Measurements from ENCODE around the gene CPNE1. TPM values are rescaled to one million over a fixed set of nuclear protein-coding genes. Genes with fewer than 3 reads are reported as not detected.

Gene CPNE1
- total RNA-seq, 1 experiment from 2014 or later = 505 TPM

DNA sequence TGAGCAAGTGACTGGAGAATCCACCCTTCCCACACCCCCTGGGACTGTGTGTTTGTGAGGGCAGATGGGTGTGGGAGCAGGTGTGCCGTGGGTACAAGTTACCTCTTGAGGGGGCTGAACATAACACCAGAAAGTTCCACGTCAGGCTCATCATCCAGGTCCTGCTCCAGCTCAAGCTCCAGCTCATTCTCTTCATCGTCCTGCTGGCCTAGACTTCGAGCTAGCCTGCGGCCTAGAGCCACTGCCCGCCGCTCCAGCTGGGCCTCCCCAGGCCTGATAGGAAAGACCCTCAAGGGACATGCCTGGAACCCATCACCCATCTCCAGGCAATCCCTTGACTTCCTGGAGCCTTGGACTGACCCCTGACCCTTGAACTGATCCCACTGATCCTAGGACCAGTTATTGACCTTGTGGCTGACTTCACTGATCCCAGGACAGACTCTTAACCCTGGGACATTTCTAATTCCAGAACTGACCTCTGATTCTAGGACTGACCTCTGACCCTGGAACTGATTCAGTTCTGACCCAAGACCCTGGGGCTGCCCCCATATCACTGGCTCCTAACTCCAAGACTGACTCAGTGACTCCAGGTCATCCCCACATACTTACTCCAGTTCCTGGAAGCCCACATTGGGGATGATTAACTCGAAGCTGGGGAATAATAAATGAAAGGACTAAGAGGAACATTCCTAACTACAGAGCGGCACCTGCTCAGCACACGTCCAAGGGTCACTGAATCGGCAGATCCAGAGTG is 60.8 kb downstream of the CPNE1 start:
- no peak for TF ChIP-seq CTCF (IDR thresholded peaks at IDR 0.05; ENCODE audit: unreplicated experiment)
- no peak for DNase-seq
- H3K9me3 Mint-ChIP-seq (ENCODE audit: low read depth, unreplicated experiment) = no peaks in the 10 kb centered on the region
- H3K36me3 Mint-ChIP-seq (ENCODE audit: insufficient read depth, unreplicated experiment) = peaks cover 54% of the 10 kb centered on the region
- no peak overlapping the region for H3K27ac Mint-ChIP-seq (ENCODE audit: unreplicated experiment)
- peaks cover 46% of the 10 kb centered on the region for H3K4me1 Mint-ChIP-seq (ENCODE audit: low read depth, unreplicated experiment)
- H3K27me3 Mint-ChIP-seq (ENCODE audit: unreplicated experiment) = no peaks in the 10 kb centered on the region
- BruUV-seq (replicated peaks) = no TSS peak
- intact Hi-C loops (cut with micrococcal nuclease; ENCODE audit: unreplicated experiment) = no loop called here
- no peak overlapping the region for H3K4me3 Mint-ChIP-seq (ENCODE audit: low read depth, unreplicated experiment)
- CTCF ChIA-PET = interaction anchor here (0.6 to 1.3 kb wide), 7 partner anchors 12 to 87 kb away, joined by 3 to 14 read pairs (median 4); partner anchors contain the start of gene SPAG4

GRCh38 chr20:35602851-35603495 is 61.7 kb downstream of the CPNE1 start:
- no peak for TF ChIP-seq CTCF (IDR thresholded peaks at IDR 0.05; ENCODE audit: unreplicated experiment)
- CTCF ChIA-PET = interaction anchor here (0.6 to 0.8 kb wide), 2 partner anchors 11 to 13 kb away, joined by 4 to 9 read pairs; partner anchors contain the start of gene SPAG4
- no peak for DNase-seq
- Mint-ChIP-seq H3K27me3 (ENCODE audit: unreplicated experiment) (no peaks in the 10 kb centered on the region), H3K27ac (ENCODE audit: unreplicated experiment) (no peak overlapping the region), H3K36me3 (ENCODE audit: insufficient read depth, unreplicated experiment) (peaks cover 47% of the 10 kb centered on the region), H3K4me3 (ENCODE audit: low read depth, unreplicated experiment) (no peak overlapping the region), H3K9me3 (ENCODE audit: low read depth, unreplicated experiment) (no peaks in the 10 kb centered on the region), H3K4me1 (ENCODE audit: low read depth, unreplicated experiment) (peaks cover 37% of the 10 kb centered on the region)
- no TSS peak for BruUV-seq (replicated peaks)
- intact Hi-C loops (cut with micrococcal nuclease; ENCODE audit: unreplicated experiment) = no loop called here

- intact Hi-C loops (cut with micrococcal nuclease; ENCODE audit: unreplicated experiment) = no loop called here
- Mint-ChIP-seq H3K9me3 (ENCODE audit: low read depth, unreplicated experiment) (no peaks in the 10 kb centered on the region), H3K27ac (ENCODE audit: unreplicated experiment) (no peak overlapping the region), H3K4me1 (ENCODE audit: low read depth, unreplicated experiment) (peaks cover 36% of the 10 kb centered on the region), H3K36me3 (ENCODE audit: insufficient read depth, unreplicated experiment) (peaks cover 37% of the 10 kb centered on the region), H3K4me3 (ENCODE audit: low read depth, unreplicated experiment) (no peak overlapping the region), H3K27me3 (ENCODE audit: unreplicated experiment) (no peaks in the 10 kb centered on the region)
- no peak for TF ChIP-seq CTCF (IDR thresholded peaks at IDR 0.05; ENCODE audit: unreplicated experiment)
- DNase-seq = no peak
- CTCF ChIA-PET = interaction anchor here (0.6 kb wide), 1 partner anchor 183 kb away, joined by 5 read pairs; no protein-coding TSS in a partner anchor
- no TSS peak for BruUV-seq (replicated peaks)
These were observed 62.7 kb downstream of the CPNE1 start for GRCh38 chr20:35601990-35602389.

DNA sequence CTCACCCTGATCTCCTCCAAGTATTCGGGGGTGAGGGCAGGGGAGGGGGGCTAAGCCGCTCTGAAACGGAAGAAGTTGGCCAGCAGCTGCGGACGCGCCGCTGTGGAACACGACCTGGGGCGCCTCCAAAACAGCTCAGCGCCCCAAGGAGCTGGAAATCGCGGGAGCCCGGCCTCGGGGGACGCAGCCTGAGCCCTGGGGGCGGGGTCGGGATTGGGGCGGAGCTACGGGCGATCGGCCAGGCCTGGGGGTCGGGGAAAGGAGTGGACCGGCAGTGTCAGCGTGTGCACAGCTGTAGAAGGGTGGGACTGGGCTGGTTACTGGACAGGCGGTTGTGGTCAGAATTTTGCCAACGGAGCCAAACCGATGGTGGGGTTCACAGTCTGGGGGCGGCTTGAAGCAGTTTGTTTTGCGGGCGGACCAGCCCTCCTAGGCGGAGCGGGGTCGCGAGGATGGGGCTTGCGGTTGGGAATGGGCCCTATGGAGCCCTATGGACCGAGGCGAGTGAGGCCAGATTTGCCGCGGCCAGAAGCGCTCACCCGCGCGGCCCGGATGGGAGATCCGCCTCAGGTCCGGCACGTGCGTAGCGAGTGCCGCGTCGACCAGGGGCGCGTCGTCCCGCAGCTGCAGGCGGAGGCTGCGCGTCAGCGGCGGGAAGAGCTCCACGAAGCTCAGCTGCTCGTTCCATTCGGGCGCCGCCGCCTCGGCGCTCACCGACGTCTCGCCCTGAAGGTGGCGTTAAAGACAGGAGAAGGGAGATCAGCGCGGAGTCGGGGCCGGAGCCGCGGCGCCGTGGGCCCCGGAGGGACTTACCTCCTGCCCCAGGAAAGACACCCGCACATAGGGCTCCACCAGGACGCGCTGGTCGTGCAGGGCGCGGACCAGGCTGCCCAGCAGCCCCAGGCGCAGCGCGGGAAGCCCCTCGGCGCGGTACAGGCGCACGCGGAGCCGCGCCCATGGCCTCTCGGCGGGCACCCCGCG is 63.4 kb downstream of the CPNE1 start:
- H3K9me3 Mint-ChIP-seq (ENCODE audit: low read depth, unreplicated experiment) = no peaks in the 10 kb centered on the region
- H3K4me1 Mint-ChIP-seq (ENCODE audit: low read depth, unreplicated experiment) = peaks cover 37% of the 10 kb centered on the region
- DNase-seq = no peak
- intact Hi-C loops (cut with micrococcal nuclease; ENCODE audit: unreplicated experiment) = no loop called here
- H3K27ac Mint-ChIP-seq (ENCODE audit: unreplicated experiment) = no peak overlapping the region
- H3K4me3 Mint-ChIP-seq (ENCODE audit: low read depth, unreplicated experiment) = no peak overlapping the region
- no peak for TF ChIP-seq CTCF (IDR thresholded peaks at IDR 0.05; ENCODE audit: unreplicated experiment)
- no TSS peak for BruUV-seq (replicated peaks)
- CTCF ChIA-PET = interaction anchor here (0.6 kb wide), 3 partner anchors 183 to 1733 kb away, joined by 3 to 6 read pairs (median 5); no protein-coding TSS in a partner anchor
- H3K36me3 Mint-ChIP-seq (ENCODE audit: insufficient read depth, unreplicated experiment) = peaks cover 37% of the 10 kb centered on the region
- no peaks in the 10 kb centered on the region for H3K27me3 Mint-ChIP-seq (ENCODE audit: unreplicated experiment)

Measured in Calu3 (cell line).